Head of caudate nucleus (tissue), 42 donors: ENCODE data around the gene DYSF.

Source experiments
- DNase-seq, 42 donors: peaks; one replicate each; pipeline versions ENCODE4 v3.0.0 to v3.0.0-alpha.2; 2020 to 2021; ENCODE audit warnings: mixed read lengths in 7 of 42
- intact Hi-C: fragments of 100-400 bp; cut with DNase I; formaldehyde crosslinking; loops from one replicate; pipeline ENCODE4 v1.15.0; 2022

Gene DYSF

GRCh38 chr2:71492112-71492511 lies 38.8 kb downstream of the DYSF start:
- DNase-seq, result no peak
- intact Hi-C loops, result no loop called here

GRCh38 chr2:71494091-71494490 lies 40.7 kb downstream of the DYSF start:
- intact Hi-C loops, result no loop called here
- no peak for DNase-seq

- intact Hi-C loops, result no loop called here
- no peak for DNase-seq
Observed at GRCh38 chr2:71494523-71495155, 41.3 kb downstream of the DYSF start.

GRCh38 chr2:71496156-71496770 lies 42.9 kb downstream of the DYSF start:
- DNase-seq, result no peak
- intact Hi-C loops, result no loop called here

- DNase-seq, result no peak
- intact Hi-C loops, result no loop called here
Observed at GRCh38 chr2:71498261-71498701, 44.9 kb downstream of the DYSF start.

GRCh38 chr2:71499691-71500090 lies 46.3 kb downstream of the DYSF start:
- DNase-seq, result peak in 3 of 42 donors; percentile 6 to 11 (median 11)
- intact Hi-C loops, result no loop called here

GRCh38 chr2:71500426-71501079 lies 47.2 kb downstream of the DYSF start:
- no peak for DNase-seq
- intact Hi-C loops, result no loop called here

GRCh38 chr2:71502941-71503738 lies 49.8 kb downstream of the DYSF start:
- no peak for DNase-seq
- intact Hi-C loops, result no loop called here

- DNase-seq, result no peak
- intact Hi-C loops, result no loop called here
Observed at GRCh38 chr2:71503837-71504236, 50.5 kb downstream of the DYSF start.

GRCh38 chr2:71504611-71505010 lies 51.2 kb downstream of the DYSF start:
- no peak for DNase-seq
- intact Hi-C loops, result no loop called here

- DNase-seq, result peak in 2 of 42 donors; percentile 9 to 11
- intact Hi-C loops, result no loop called here
Observed at GRCh38 chr2:71505086-71505769, 51.9 kb downstream of the DYSF start.

GRCh38 chr2:71505770-71506140 lies 52.4 kb downstream of the DYSF start:
- DNase-seq, result no peak
- intact Hi-C loops, result no loop called here

- intact Hi-C loops, result no loop called here
Observed at GRCh38 chr2:71506222-71507153, 53.1 kb downstream of the DYSF start.

GRCh38 chr2:71507476-71507875 lies 54.1 kb downstream of the DYSF start:
- DNase-seq, result no peak
- intact Hi-C loops, result no loop called here

More at GRCh38 chr2:71506222-71507153, 53.1 kb downstream of the DYSF start:
- DNase-seq, result no peak

- intact Hi-C loops, result loop anchor here (2.0 to 5.0 kb wide), 2 partner anchors 213 to 286 kb away; no protein-coding TSS in a partner anchor
- peak; percentile 58 to 92 (median 80) for DNase-seq
Observed at GRCh38 chr2:71510196-71510807, 56.9 kb downstream of the DYSF start.

GRCh38 chr2:71510938-71511337 lies 57.6 kb downstream of the DYSF start:
- no peak for DNase-seq
- intact Hi-C loops, result loop anchor here (2.0 to 5.0 kb wide), 2 partner anchors 214 to 286 kb away; no protein-coding TSS in a partner anchor

- no peak for DNase-seq
- intact Hi-C loops, result loop anchor here (2.0 to 5.0 kb wide), 2 partner anchors 214 to 287 kb away; no protein-coding TSS in a partner anchor
Observed at GRCh38 chr2:71511776-71512175, 58.4 kb downstream of the DYSF start.
